GM21786 (cell line): ENCODE results near the gene TNFAIP2.

Experiments
- ATAC-seq: cut with Tn5 transposase; IDR thresholded peaks from one replicate; pipeline ENCODE4 v1.9.1; 2021; ENCODE audit not compliant: unreplicated experiment

TNFAIP2 gene

GRCh38 chr14:103133210-103134140 is 10.2 kb downstream of the TNFAIP2 start:
- no peak for ATAC-seq

GRCh38 chr14:103134405-103134804 is 11.1 kb downstream of the TNFAIP2 start:
- no peak for ATAC-seq

GRCh38 chr14:103134919-103135318 is 11.7 kb downstream of the TNFAIP2 start:
- ATAC-seq: no peak

- no peak for ATAC-seq
These were observed 12.3 kb downstream of the TNFAIP2 start for GRCh38 chr14:103135333-103136260.

GRCh38 chr14:103136388-103137271 is 13.4 kb downstream of the TNFAIP2 start:
- no peak for ATAC-seq

GRCh38 chr14:103137689-103138300 is 14.5 kb downstream of the TNFAIP2 start:
- no peak for ATAC-seq

GRCh38 chr14:103138301-103139131 is 15.3 kb downstream of the TNFAIP2 start:
- no peak for ATAC-seq

GRCh38 chr14:103139132-103140025 is 16.1 kb downstream of the TNFAIP2 start:
- no peak for ATAC-seq

- ATAC-seq: peak; percentile 85
These were observed 17.3 kb downstream of the TNFAIP2 start for GRCh38 chr14:103140316-103141109.

- ATAC-seq: peak; percentile 22
These were observed 18.0 kb downstream of the TNFAIP2 start for GRCh38 chr14:103141117-103141796.

GRCh38 chr14:103142026-103142425 is 18.8 kb downstream of the TNFAIP2 start:
- no peak for ATAC-seq

- no peak for ATAC-seq
These were observed 19.6 kb downstream of the TNFAIP2 start for GRCh38 chr14:103142721-103143302.

- ATAC-seq: no peak
These were observed 20.2 kb downstream of the TNFAIP2 start for GRCh38 chr14:103143506-103143905.

GRCh38 chr14:103144085-103144484 is 20.8 kb downstream of the TNFAIP2 start:
- no peak for ATAC-seq

GRCh38 chr14:103146141-103146709 is 23.0 kb downstream of the TNFAIP2 start:
- ATAC-seq: no peak
